ENCODE measurements around the gene EDNRA.

DNA sequence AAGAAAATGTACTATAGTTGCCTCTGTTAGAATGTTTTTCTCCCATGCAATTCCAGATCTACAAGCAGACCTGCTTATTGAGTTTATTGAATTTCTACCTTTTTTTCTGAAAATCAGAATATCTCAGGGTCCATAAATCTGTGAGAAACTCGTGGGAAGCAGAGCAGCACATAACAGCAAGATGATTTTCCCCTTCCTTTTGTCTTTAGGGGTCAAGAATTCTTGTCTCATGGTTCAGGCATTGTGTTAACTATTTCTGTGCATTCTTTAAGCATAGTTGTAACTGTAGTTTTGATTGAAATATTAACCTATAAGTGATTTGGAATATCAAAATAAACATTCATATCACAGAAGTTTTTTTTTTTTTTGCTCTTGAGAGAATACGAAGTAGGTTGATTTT, 11.4 kb downstream of the EDNRA start:
- TF ChIP-seq YY1 (IDR thresholded peaks at IDR 0.05; ENCODE audit: insufficient read depth, insufficient read length) (no peak), SUZ12 (IDR thresholded peaks at IDR 0.05; ENCODE audit: extremely low read depth, insufficient read depth, insufficient read length) (no peak)

Data from NT2/D1 (cell line).